ENCODE measurements around the gene TMEM86B. TPM values are rescaled to one million over a fixed set of nuclear protein-coding genes. Genes with fewer than 3 reads are reported as not detected.
"Not testable (repeated sequence)": the region's sequence is repeated elsewhere in the genome, so short reads cannot be mapped to it uniquely, and the experiment has no call there.

Gene TMEM86B
- total RNA-seq, 1 experiment from 2014 or later: 3.4 TPM

- no peak for DNase-seq (ENCODE audit: low spot score)
Measured at GRCh38 chr19:55241935-55242464, 13.4 kb upstream of the TMEM86B start.

- DNase-seq (ENCODE audit: low spot score): no peak
Measured at GRCh38 chr19:55241143-55241934, 12.8 kb upstream of the TMEM86B start.

- no peak for DNase-seq (ENCODE audit: low spot score)
Measured at GRCh38 chr19:55240713-55241020, 12.1 kb upstream of the TMEM86B start.

- DNase-seq (ENCODE audit: low spot score): no peak
Measured at GRCh38 chr19:55239004-55239403, 10.4 kb upstream of the TMEM86B start.

GRCh38 chr19:55238030-55238429, 9.5 kb upstream of the TMEM86B start:
- DNase-seq (ENCODE audit: low spot score): no peak

- DNase-seq (ENCODE audit: low spot score): no peak
Measured at GRCh38 chr19:55232986-55233385, 4.4 kb upstream of the TMEM86B start.

- no peak for DNase-seq (ENCODE audit: low spot score)
Measured at GRCh38 chr19:55232286-55232602, 3.7 kb upstream of the TMEM86B start.

- no peak for DNase-seq (ENCODE audit: low spot score)
Measured at GRCh38 chr19:55231391-55232285, 3.1 kb upstream of the TMEM86B start.

GRCh38 chr19:55230780-55231179, 2.2 kb upstream of the TMEM86B start:
- no peak for DNase-seq (ENCODE audit: low spot score)

- no peak for DNase-seq (ENCODE audit: low spot score)
Measured at GRCh38 chr19:55230329-55230728, 1.8 kb upstream of the TMEM86B start.

- no peak for DNase-seq (ENCODE audit: low spot score)
Measured at GRCh38 chr19:55229789-55230182, 1.2 kb upstream of the TMEM86B start.

- DNase-seq (ENCODE audit: low spot score): no peak
Measured at GRCh38 chr19:55229145-55229788, 704 bp upstream of the TMEM86B start.

- no peak for DNase-seq (ENCODE audit: low spot score)
Measured at GRCh38 chr19:55228015-55228391, 560 bp downstream of the TMEM86B start.

GRCh38 chr19:55227241-55228014, 1.1 kb downstream of the TMEM86B start:
- DNase-seq (ENCODE audit: low spot score): no peak

- DNase-seq (ENCODE audit: low spot score): no peak
Measured at GRCh38 chr19:55226788-55227187, 1.8 kb downstream of the TMEM86B start.

GRCh38 chr19:55226273-55226672, 2.3 kb downstream of the TMEM86B start:
- DNase-seq (ENCODE audit: low spot score): no peak

GRCh38 chr19:55225415-55225958, 3.1 kb downstream of the TMEM86B start:
- DNase-seq (ENCODE audit: low spot score): no peak

GRCh38 chr19:55224679-55225414, 3.7 kb downstream of the TMEM86B start:
- DNase-seq (ENCODE audit: low spot score): not testable (repeated sequence)

- DNase-seq (ENCODE audit: low spot score): no peak
Measured at GRCh38 chr19:55224038-55224665, 4.4 kb downstream of the TMEM86B start.
